ENCODE results near the gene BET1L.
A peak's percentile ranks its signal among the peaks of the same experiment; 100 is the strongest.
"Not testable (repeated sequence)": the region's sequence is repeated elsewhere in the genome, so short reads cannot be mapped to it uniquely, and the experiment has no call there.

GRCh38 chr11:191490-192478 is 15.4 kb downstream of the BET1L start:
- not testable (repeated sequence) for TF ChIP-seq POLR2A (IDR thresholded peaks at IDR 0.05)
- TF ChIP-seq CTCF (IDR thresholded peaks at IDR 0.05) = peak in 1 of 3 experiments; percentile 13
